ENCODE measurements around the gene SFMBT1.

DNA sequence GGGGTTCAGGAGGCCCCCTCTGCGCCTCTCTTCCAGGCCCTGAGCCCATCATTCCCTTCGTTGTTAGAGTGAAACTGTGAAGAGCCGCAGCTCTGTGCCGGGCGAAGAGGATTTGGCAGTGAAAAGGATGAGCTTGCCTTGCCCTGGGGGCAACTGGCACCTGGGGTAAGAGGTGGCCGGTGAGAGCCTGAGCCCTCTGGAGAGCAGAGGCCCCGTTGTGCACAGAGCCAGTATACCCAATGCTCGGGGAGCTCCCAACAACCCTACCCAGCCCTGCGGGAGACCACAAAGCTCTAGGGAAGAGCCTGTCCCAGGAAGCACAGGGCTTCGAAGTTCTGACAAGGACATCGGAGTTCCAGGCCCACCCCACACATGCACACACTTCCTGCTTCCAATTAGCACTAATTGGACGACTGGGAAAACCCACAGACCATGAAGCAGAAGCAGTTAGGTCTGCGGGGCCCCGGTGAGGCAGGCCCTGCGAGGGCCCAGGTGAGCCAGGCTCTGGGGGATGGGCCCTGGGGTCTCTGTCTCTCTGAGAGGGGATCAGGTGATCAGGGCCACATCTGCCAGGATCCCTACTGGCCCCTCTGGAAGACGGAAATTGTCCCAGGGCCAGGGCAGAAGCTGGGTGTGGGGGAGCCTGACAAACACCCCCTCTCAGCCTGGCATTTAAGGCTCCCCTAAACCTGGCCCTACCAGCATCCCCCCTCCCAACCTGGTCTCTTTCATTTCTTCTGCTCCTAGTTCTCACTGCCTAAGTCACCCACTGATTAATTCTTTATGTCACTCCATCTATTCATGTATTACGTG is 27.9 kb upstream of the SFMBT1 start:
- TF ChIP-seq, protein P1, sequence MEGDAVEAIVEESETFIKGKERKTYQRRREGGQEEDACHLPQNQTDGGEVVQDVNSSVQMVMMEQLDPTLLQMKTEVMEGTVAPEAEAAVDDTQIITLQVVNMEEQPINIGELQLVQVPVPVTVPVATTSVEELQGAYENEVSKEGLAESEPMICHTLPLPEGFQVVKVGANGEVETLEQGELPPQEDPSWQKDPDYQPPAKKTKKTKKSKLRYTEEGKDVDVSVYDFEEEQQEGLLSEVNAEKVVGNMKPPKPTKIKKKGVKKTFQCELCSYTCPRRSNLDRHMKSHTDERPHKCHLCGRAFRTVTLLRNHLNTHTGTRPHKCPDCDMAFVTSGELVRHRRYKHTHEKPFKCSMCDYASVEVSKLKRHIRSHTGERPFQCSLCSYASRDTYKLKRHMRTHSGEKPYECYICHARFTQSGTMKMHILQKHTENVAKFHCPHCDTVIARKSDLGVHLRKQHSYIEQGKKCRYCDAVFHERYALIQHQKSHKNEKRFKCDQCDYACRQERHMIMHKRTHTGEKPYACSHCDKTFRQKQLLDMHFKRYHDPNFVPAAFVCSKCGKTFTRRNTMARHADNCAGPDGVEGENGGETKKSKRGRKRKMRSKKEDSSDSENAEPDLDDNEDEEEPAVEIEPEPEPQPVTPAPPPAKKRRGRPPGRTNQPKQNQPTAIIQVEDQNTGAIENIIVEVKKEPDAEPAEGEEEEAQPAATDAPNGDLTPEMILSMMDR (IDR thresholded peaks at IDR 0.05 in 2 of 3, conservative IDR thresholded peaks at IDR 0.05 in 1 of 3; ENCODE audit: borderline replicate concordance in 1 of 3, insufficient read depth in 1 of 3, low read depth in 2 of 3, low read length in 2 of 3), result no peak
- TF ChIP-seq POLR2A (IDR thresholded peaks at IDR 0.05; ENCODE audit: borderline replicate concordance, extremely low read depth, insufficient read depth, insufficient read length) (no peak), POLR2AphosphoS5 (IDR thresholded peaks at IDR 0.05; ENCODE audit: low read depth, low read length) (no peak), EGR1 (IDR thresholded peaks at IDR 0.05; ENCODE audit: low read depth) (no peak), EZH2 (IDR thresholded peaks at IDR 0.05) (no peak), RAD21 (IDR thresholded peaks at IDR 0.05; ENCODE audit: low read depth) (no peak), FOSL1 (IDR thresholded peaks at IDR 0.05; ENCODE audit: low read depth) (no peak)
- TF ChIP-seq, protein P2, sequence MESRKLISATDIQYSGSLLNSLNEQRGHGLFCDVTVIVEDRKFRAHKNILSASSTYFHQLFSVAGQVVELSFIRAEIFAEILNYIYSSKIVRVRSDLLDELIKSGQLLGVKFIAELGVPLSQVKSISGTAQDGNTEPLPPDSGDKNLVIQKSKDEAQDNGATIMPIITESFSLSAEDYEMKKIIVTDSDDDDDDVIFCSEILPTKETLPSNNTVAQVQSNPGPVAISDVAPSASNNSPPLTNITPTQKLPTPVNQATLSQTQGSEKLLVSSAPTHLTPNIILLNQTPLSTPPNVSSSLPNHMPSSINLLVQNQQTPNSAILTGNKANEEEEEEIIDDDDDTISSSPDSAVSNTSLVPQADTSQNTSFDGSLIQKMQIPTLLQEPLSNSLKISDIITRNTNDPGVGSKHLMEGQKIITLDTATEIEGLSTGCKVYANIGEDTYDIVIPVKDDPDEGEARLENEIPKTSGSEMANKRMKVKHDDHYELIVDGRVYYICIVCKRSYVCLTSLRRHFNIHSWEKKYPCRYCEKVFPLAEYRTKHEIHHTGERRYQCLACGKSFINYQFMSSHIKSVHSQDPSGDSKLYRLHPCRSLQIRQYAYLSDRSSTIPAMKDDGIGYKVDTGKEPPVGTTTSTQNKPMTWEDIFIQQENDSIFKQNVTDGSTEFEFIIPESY (IDR thresholded peaks at IDR 0.05; ENCODE audit: extremely low read depth, insufficient replicate concordance, low read length), result no peak
- TF ChIP-seq, protein P3, sequence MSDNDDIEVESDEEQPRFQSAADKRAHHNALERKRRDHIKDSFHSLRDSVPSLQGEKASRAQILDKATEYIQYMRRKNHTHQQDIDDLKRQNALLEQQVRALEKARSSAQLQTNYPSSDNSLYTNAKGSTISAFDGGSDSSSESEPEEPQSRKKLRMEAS (IDR thresholded peaks at IDR 0.05), result no peak
